GM12878 (cell line): Measurements from ENCODE around the gene PRRC2B.

Experiments
- CBX3 ChIP-seq: fragments of 200-600 bp; sonication (generic); IDR thresholded peaks from 2 replicates; pipeline ENCODE4 v1.6.1; 2016; ENCODE audit warnings: low read depth, borderline replicate concordance
- CTCF ChIP-seq, 3 experiments: IDR thresholded peaks in 2 of 3; conservative IDR thresholded peaks in 1 of 3; 2 replicates each; pipeline ENCODE4 v1.5.1; 2011; ENCODE audit warnings: low read depth in 3 of 3, low read length in 3 of 3, mild to moderate bottlenecking in 3 of 3, control low read depth in 2 of 3, moderate library complexity in 2 of 3, inconsistent platforms in 1 of 3, mixed read lengths in 1 of 3; ENCODE audit not compliant: control insufficient read depth in 2 of 3, insufficient read depth in 1 of 3; ENCODE audit errors: extremely low read depth in 1 of 3
- EZH2 ChIP-seq: IDR thresholded peaks from 2 replicates; pipeline ENCODE4 v1.6.1; 2012; ENCODE audit warnings: low read depth, mild to moderate bottlenecking, control low read depth, inconsistent platforms, low read length, borderline replicate concordance; ENCODE audit not compliant: control insufficient read depth
- NRF1 ChIP-seq: conservative IDR thresholded peaks from 2 replicates; pipeline ENCODE4 v1.6.1; 2011; ENCODE audit warnings: mild to moderate bottlenecking, low read depth, low read length, improper control_type of control experiment
- SP1 ChIP-seq: IDR thresholded peaks from one replicate; pipeline ENCODE4 v1.6.1; 2011; ENCODE audit warnings: low read depth, low read length
- TF ChIP-seq, protein P1 (sequence below): IDR thresholded peaks from 2 replicates; pipeline ENCODE4 v1.6.1; 2012; ENCODE audit warnings: improper control_type of control experiment, low read depth, low read length; ENCODE audit not compliant: insufficient replicate concordance

GRCh38 chr9:131476777-131477345, 83.0 kb downstream of the PRRC2B start:
- TF ChIP-seq, protein P1, sequence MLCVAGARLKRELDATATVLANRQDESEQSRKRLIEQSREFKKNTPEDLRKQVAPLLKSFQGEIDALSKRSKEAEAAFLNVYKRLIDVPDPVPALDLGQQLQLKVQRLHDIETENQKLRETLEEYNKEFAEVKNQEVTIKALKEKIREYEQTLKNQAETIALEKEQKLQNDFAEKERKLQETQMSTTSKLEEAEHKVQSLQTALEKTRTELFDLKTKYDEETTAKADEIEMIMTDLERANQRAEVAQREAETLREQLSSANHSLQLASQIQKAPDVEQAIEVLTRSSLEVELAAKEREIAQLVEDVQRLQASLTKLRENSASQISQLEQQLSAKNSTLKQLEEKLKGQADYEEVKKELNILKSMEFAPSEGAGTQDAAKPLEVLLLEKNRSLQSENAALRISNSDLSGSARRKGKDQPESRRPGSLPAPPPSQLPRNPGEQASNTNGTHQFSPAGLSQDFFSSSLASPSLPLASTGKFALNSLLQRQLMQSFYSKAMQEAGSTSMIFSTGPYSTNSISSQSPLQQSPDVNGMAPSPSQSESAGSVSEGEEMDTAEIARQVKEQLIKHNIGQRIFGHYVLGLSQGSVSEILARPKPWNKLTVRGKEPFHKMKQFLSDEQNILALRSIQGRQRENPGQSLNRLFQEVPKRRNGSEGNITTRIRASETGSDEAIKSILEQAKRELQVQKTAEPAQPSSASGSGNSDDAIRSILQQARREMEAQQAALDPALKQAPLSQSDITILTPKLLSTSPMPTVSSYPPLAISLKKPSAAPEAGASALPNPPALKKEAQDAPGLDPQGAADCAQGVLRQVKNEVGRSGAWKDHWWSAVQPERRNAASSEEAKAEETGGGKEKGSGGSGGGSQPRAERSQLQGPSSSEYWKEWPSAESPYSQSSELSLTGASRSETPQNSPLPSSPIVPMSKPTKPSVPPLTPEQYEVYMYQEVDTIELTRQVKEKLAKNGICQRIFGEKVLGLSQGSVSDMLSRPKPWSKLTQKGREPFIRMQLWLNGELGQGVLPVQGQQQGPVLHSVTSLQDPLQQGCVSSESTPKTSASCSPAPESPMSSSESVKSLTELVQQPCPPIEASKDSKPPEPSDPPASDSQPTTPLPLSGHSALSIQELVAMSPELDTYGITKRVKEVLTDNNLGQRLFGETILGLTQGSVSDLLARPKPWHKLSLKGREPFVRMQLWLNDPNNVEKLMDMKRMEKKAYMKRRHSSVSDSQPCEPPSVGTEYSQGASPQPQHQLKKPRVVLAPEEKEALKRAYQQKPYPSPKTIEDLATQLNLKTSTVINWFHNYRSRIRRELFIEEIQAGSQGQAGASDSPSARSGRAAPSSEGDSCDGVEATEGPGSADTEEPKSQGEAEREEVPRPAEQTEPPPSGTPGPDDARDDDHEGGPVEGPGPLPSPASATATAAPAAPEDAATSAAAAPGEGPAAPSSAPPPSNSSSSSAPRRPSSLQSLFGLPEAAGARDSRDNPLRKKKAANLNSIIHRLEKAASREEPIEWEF = no peak
- TF ChIP-seq SP1 (no peak), EZH2 (no peak), NRF1 (no peak), CBX3 (no peak), CTCF (IDR thresholded peaks at IDR 0.05 in 2 of 3, conservative IDR thresholded peaks at IDR 0.05 in 1 of 3; ENCODE audit: control insufficient read depth in 2 of 3, extremely low read depth in 1 of 3, insufficient read depth in 1 of 3, low read depth in 3 of 3, low read length in 3 of 3) (no peak)
